Activated B cell treated with CpG ODN at 0.5 μM for 24 hours (primary cell): ENCODE data around the gene ZBTB26. TPM values are rescaled to one million over a fixed set of nuclear protein-coding genes. Genes with fewer than 3 reads are reported as not detected.
A peak's percentile ranks its signal among the peaks of the same experiment; 100 is the strongest.

Experiments
- ATAC-seq: fragments of 200-7000 bp; cut with Tn5 transposase; one replicate; pipeline ENCODE4 v1.10.0; 2021; ENCODE audit warnings: low read depth, mild to moderate bottlenecking, moderate library complexity
- CTCF ChIA-PET: fragments of 350-600 bp; sonication (Branson Sonifier 250); formaldehyde crosslinking; loops from one replicate; lab custom pipeline; 2021; ENCODE audit warnings: antibody characterized with exemption; lab: Charles Lee
- POLR2A ChIA-PET: fragments of 350-600 bp; sonication (Branson Sonifier 250); formaldehyde crosslinking; loops from one replicate; lab custom pipeline; 2021; ENCODE audit warnings: antibody characterized with exemption; lab: Charles Lee
- DNase-seq: peaks from one replicate; pipeline ENCODE4 v3.0.0; 2022
- H3K27ac Mint-ChIP-seq: one replicate; pipeline ENCODE4 v1.8.0; 2020; ENCODE audit warnings: mixed read lengths
- H3K27me3 Mint-ChIP-seq: one replicate; pipeline ENCODE4 v1.8.0; 2021; ENCODE audit warnings: mixed read lengths
- H3K36me3 Mint-ChIP-seq: one replicate; pipeline ENCODE4 v1.8.0; 2021; ENCODE audit warnings: low read depth, mixed read lengths
- H3K4me1 Mint-ChIP-seq: one replicate; pipeline ENCODE4 v1.8.0; 2021; ENCODE audit warnings: mixed read lengths
- H3K4me3 Mint-ChIP-seq: one replicate; pipeline ENCODE4 v1.8.0; 2020; ENCODE audit warnings: mild to moderate bottlenecking, mixed read lengths
- H3K9me3 Mint-ChIP-seq: one replicate; pipeline ENCODE4 v1.8.0; 2020; ENCODE audit warnings: mixed read lengths
- CTCF ChIP-seq: fragments of 200-600 bp; IDR thresholded peaks from one replicate; pipeline ENCODE4 v1.8.0; 2022; ENCODE audit warnings: antibody characterized with exemption, mild to moderate bottlenecking
- intact Hi-C: fragments of 100-400 bp; cut with micrococcal nuclease; formaldehyde crosslinking; loops from one replicate; pipeline ENCODE4 v1.15.1; 2024
- total RNA-seq: library from RNA; stranded (reverse); gene quantifications from 2 replicates; pipeline ENCODE4 v1.2.3, GENCODE V29; 2022

Gene ZBTB26
- total RNA-seq, 1 donor from 2014 or later: 11.9 TPM

GRCh38 chr9:122940454-122940748 is 9.1 kb upstream of the ZBTB26 start:
- peak overlapping the region; percentile 93 for H3K4me3 Mint-ChIP-seq
- ChIA-PET POLR2A (interaction anchor here (0.6 to 2.7 kb wide), 18 partner anchors 9 to 1322 kb away, joined by 3 to 73 read pairs (median 4); partner anchors contain the start of genes PDCL, RC3H2, ZBTB26 and ZBTB6), CTCF (interaction anchor here (1.7 kb wide), 1 partner anchor 28 kb away, joined by 7 read pairs; the partner anchor contains the start of gene ZBTB6)
- ATAC-seq: no peak
- H3K4me1 Mint-ChIP-seq: peaks cover 23% of the 10 kb centered on the region
- TF ChIP-seq CTCF: no peak
- no peak for DNase-seq
- H3K36me3 Mint-ChIP-seq: peaks cover 27% of the 10 kb centered on the region
- intact Hi-C loops: loop anchor here (1.0 kb wide), 3 partner anchors 9 to 35 kb away; partner anchors contain the start of genes RC3H2, ZBTB26 and ZBTB6
- H3K27me3 Mint-ChIP-seq: no peaks in the 10 kb centered on the region
- H3K27ac Mint-ChIP-seq: peak overlapping the region; percentile 79
- no peaks in the 10 kb centered on the region for H3K9me3 Mint-ChIP-seq

DNA sequence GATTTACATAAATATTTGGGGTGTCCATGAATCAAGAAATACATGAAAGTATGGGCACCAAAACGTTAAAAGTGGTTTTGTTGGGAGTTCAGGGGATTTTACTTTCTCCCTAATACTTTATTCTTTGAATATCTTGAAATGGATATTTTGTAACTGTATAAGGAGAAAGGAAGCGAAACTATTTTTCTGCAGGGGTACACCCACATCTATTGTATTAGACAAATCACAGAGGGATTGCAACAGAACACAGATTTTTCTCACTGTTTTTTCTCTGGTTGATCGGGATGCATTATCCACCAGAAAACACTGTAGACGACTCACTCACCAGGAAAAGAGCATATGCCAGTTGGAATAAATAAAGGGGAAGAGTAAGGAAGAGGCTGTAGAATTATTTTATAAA is 8.3 kb upstream of the ZBTB26 start:
- ATAC-seq (no peak), DNase-seq (no peak)
- intact Hi-C loops: no loop called here
- POLR2A ChIA-PET: interaction anchor here (2.3 to 2.7 kb wide), 2 partner anchors 8 to 39 kb away, joined by 16 to 73 read pairs; partner anchors contain the start of gene ZBTB26
- H3K27me3 Mint-ChIP-seq: no peaks in the 10 kb centered on the region
- no peak for TF ChIP-seq CTCF
- H3K27ac Mint-ChIP-seq: no peak overlapping the region
- H3K36me3 Mint-ChIP-seq: peaks cover 24% of the 10 kb centered on the region
- CTCF ChIA-PET: no interaction called here
- H3K4me3 Mint-ChIP-seq: no peak overlapping the region
- H3K4me1 Mint-ChIP-seq: peaks cover 23% of the 10 kb centered on the region
- no peaks in the 10 kb centered on the region for H3K9me3 Mint-ChIP-seq

DNA sequence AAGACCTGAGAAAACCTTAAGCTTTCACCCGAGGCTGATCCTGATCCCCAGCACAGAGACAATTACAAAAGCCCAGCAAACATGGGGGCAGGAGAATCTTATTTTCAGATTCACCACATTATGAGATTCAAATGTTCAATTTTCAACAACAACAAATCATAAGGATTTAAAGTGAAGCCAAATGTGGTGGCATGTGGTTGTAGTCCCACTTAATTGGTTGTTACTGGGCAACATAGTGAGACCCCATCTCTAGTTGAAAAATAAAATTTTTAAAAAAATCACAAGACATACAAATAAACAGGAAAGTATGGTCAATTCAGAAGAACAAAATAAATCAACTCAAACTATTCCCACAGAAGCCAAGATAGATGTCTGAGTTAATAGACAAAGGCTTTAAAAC is 5.6 kb upstream of the ZBTB26 start:
- H3K4me1 Mint-ChIP-seq: peaks cover 30% of the 10 kb centered on the region
- H3K9me3 Mint-ChIP-seq: no peaks in the 10 kb centered on the region
- no peak overlapping the region for H3K4me3 Mint-ChIP-seq
- TF ChIP-seq CTCF: no peak
- H3K36me3 Mint-ChIP-seq: peaks cover 22% of the 10 kb centered on the region
- no peak for ATAC-seq
- CTCF ChIA-PET: no interaction called here
- POLR2A ChIA-PET: interaction anchor here (0.8 kb wide), 1 partner anchor 24 kb away, joined by 3 read pairs; the partner anchor contains the start of gene ZBTB6
- H3K27me3 Mint-ChIP-seq: no peaks in the 10 kb centered on the region
- intact Hi-C loops: no loop called here
- DNase-seq: no peak
- H3K27ac Mint-ChIP-seq: no peak overlapping the region

GRCh38 chr9:122936464-122936863 is 5.2 kb upstream of the ZBTB26 start:
- POLR2A ChIA-PET: interaction anchor here (0.8 kb wide), 1 partner anchor 23 kb away, joined by 3 read pairs; the partner anchor contains the start of gene ZBTB6
- H3K27ac Mint-ChIP-seq: no peak overlapping the region
- CTCF ChIA-PET: no interaction called here
- no peak for TF ChIP-seq CTCF
- H3K4me3 Mint-ChIP-seq: no peak overlapping the region
- intact Hi-C loops: no loop called here
- DNase-seq (no peak), ATAC-seq (no peak)
- H3K36me3 Mint-ChIP-seq: peaks cover 22% of the 10 kb centered on the region
- H3K9me3 Mint-ChIP-seq: no peaks in the 10 kb centered on the region
- peaks cover 29% of the 10 kb centered on the region for H3K4me1 Mint-ChIP-seq
- no peaks in the 10 kb centered on the region for H3K27me3 Mint-ChIP-seq

DNA sequence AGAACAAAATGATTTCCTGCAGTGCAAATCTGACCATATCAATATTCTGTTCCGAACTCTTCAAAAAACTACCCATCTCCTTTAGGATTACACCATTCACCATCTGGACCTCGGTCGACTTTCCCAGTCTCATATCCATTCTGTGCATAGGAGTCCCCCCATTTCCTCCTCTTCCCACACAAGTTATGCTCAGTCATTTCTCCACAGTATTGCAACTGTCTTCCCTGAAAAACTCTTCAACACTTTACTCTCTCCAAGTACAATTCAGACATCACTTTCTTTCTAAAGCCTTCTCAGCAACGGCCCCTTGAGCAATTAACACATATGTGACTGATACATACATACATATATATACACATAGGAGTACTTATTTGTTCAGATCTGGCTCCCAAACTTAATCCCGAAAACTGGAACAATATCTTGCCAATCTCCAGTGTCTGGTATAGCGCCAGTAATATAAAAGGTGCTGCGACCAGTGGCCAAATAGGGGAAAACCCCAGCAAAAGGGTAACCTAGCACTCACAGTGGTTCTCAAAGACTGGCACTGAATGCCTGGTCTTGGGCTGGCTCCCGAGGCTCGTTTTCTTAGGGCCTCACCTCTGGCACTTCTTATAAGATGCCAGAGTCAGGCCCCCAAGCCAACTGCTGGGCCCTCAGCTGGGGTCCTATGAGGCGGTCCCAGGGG is 629 bp downstream of the ZBTB26 start:
- Mint-ChIP-seq H3K27ac (peak overlapping the region; percentile 38), H3K9me3 (no peaks in the 10 kb centered on the region), H3K27me3 (no peaks in the 10 kb centered on the region), H3K4me1 (peaks cover 22% of the 10 kb centered on the region), H3K36me3 (peaks cover 3% of the 10 kb centered on the region), H3K4me3 (no peak overlapping the region)
- DNase-seq: no peak
- TF ChIP-seq CTCF: no peak
- no peak for ATAC-seq
- intact Hi-C loops: loop anchor here (1.0 kb wide), 3 partner anchors 10 to 25 kb away; partner anchors contain the start of genes RC3H2 and ZBTB6
- ChIA-PET CTCF (interaction anchor here (1.3 kb wide), 1 partner anchor 60 kb away, joined by 5 read pairs; no protein-coding TSS in a partner anchor), POLR2A (interaction anchor here (1.2 to 6.2 kb wide), 10 partner anchors 9 to 409 kb away, joined by 3 to 96 read pairs (median 4); partner anchors contain the start of genes PDCL, RABGAP1, RC3H2 and ZBTB6)
